T47D (cell line): ENCODE data around the gene TMEM273.
A peak's percentile ranks its signal among the peaks of the same experiment; 100 is the strongest.

Experiments
- DNase-seq, 2 experiments: peaks; one replicate each; pipeline versions ENCODE4 v3.0.0 to v3.0.0-alpha.2; 2011 to 2012; ENCODE audit warnings: low read depth in 1 of 2, low spot score in 1 of 2
- JUND ChIP-seq: IDR thresholded peaks from 2 replicates; pipeline ENCODE4 v1.6.1; 2012; ENCODE audit warnings: low read depth
- in situ Hi-C: cut with HindIII; loops from 2 replicates; pipeline ENCODE4 v1.10.0; 2016; ENCODE audit warnings: low sequenced_read_pairs, low pct_unique_long_range_greater_than_20kb

TMEM273 gene

GRCh38 chr10:49117376-49118070 is 70.7 kb downstream of the TMEM273 start:
- no peak for DNase-seq
- TF ChIP-seq JUND, result no peak
- in situ Hi-C loops, result no loop called here

GRCh38 chr10:49116509-49117375 is 71.4 kb downstream of the TMEM273 start:
- in situ Hi-C loops, result no loop called here
- no peak for TF ChIP-seq JUND
- DNase-seq, result no peak

- in situ Hi-C loops, result no loop called here
- TF ChIP-seq JUND, result no peak
- no peak for DNase-seq
These were observed 72.2 kb downstream of the TMEM273 start for GRCh38 chr10:49115796-49116508.

- DNase-seq, result peak in 1 of 2 experiments; percentile 10
- TF ChIP-seq JUND, result no peak
- in situ Hi-C loops, result no loop called here
These were observed 73.0 kb downstream of the TMEM273 start, which contains the start of gene VSTM4 for GRCh38 chr10:49115015-49115795. TSS of gene VSTM4 (minus strand) at chr10:49115522. CDS start at chr10:49115485, 37 bp downstream.

- DNase-seq, result no peak
- in situ Hi-C loops, result no loop called here
- no peak for TF ChIP-seq JUND
These were observed 73.5 kb downstream of the TMEM273 start for GRCh38 chr10:49114718-49115014.

- TF ChIP-seq JUND, result no peak
- DNase-seq, result no peak
- in situ Hi-C loops, result no loop called here
These were observed 74.5 kb downstream of the TMEM273 start for GRCh38 chr10:49113741-49114141.

GRCh38 chr10:49112851-49113250 is 75.3 kb downstream of the TMEM273 start:
- in situ Hi-C loops, result no loop called here
- no peak for DNase-seq

GRCh38 chr10:49112098-49112497 is 76.1 kb downstream of the TMEM273 start:
- no peak for DNase-seq
- in situ Hi-C loops, result no loop called here

More at GRCh38 chr10:49112851-49113250, 75.3 kb downstream of the TMEM273 start:
- TF ChIP-seq JUND, result no peak

GRCh38 chr10:49111320-49111698 is 76.9 kb downstream of the TMEM273 start:
- in situ Hi-C loops, result no loop called here
- no peak for TF ChIP-seq JUND
- no peak for DNase-seq

More at GRCh38 chr10:49112098-49112497, 76.1 kb downstream of the TMEM273 start:
- no peak for TF ChIP-seq JUND

GRCh38 chr10:49110684-49111319 is 77.4 kb downstream of the TMEM273 start:
- in situ Hi-C loops, result no loop called here
- TF ChIP-seq JUND, result no peak
- DNase-seq, result no peak

- TF ChIP-seq JUND, result no peak
- in situ Hi-C loops, result no loop called here
- no peak for DNase-seq
These were observed 78.4 kb downstream of the TMEM273 start for GRCh38 chr10:49109669-49110340.

GRCh38 chr10:49108656-49109055 is 79.5 kb downstream of the TMEM273 start:
- DNase-seq, result no peak
- TF ChIP-seq JUND, result no peak
- in situ Hi-C loops, result no loop called here
